BE2C (cell line): ENCODE data around the gene SLC16A10.
"Not testable (repeated sequence)": the region's sequence is repeated elsewhere in the genome, so short reads cannot be mapped to it uniquely, and the experiment has no call there.

Experiments used
- DNase-seq: peaks from one replicate; pipeline ENCODE4 v3.0.0-alpha.2; 2020
- H3K27me3 ChIP-seq: fragments of 250-450 bp; sonication (Bioruptor Pico); 2 replicates; pipeline ENCODE4 v1.5.1; 2020; ENCODE audit warnings: mild to moderate bottlenecking
- H3K36me3 ChIP-seq: fragments of 250-450 bp; sonication (Bioruptor Pico); 2 replicates; pipeline ENCODE4 v1.5.1; 2020; ENCODE audit warnings: mild to moderate bottlenecking
- H3K4me1 ChIP-seq: fragments of 250-450 bp; sonication (Bioruptor Pico); 2 replicates; pipeline ENCODE4 v1.5.1; 2020
- H3K4me3 ChIP-seq: 2 replicates; pipeline ENCODE4 v1.5.1; 2011; ENCODE audit warnings: low read depth, low read length
- H3K9me3 ChIP-seq: fragments of 250-450 bp; sonication (Bioruptor Pico); 2 replicates; pipeline ENCODE4 v1.5.1; 2020
- TF ChIP-seq, protein P1 (sequence below): IDR thresholded peaks from 2 replicates; pipeline ENCODE4 v1.5.1; 2012; ENCODE audit warnings: mild to moderate bottlenecking, low read depth, low read length

SLC16A10 gene

DNA sequence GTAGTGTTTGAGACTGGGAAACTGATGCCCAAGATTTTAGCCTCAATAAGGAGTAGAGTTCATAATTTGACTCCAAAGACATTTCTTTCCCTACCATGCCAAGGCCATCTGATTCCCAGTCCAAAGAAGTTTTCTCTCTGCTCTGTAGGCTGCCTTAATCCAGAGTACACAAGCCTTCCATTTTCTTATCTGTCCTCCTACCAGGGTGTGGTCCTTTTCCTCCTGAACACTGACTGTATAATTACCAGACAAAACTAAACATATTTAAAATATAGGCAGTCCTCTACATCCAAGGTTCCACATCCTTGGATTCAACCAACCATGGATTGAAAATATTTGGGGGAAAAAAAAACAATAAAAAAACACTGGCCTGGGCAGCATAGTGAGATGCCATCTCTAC is 108.4 kb downstream of the SLC16A10 start:
- peaks cover 11% of the 10 kb centered on the region for H3K4me1 ChIP-seq

DNA sequence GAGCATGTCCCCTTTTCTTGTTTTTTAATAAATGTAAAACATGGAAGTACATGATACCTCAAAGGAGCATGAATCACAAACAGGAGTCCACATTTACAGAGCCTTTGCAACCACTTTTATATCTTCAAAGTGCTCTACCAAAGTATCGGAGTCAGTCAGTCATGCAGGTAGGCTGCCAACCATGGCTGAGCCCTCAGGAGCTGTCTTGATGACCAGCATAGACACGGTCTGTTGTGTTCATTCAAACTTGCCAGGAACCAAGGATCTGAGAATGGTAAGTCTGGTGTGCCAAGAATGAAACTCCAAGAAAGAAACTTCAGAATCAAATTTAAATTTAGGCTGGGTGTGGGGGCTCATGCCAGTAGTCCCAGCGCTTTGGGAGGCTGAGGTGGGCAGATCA is 111.5 kb downstream of the SLC16A10 start:
- DNase-seq = no peak

More for the DNA sequence above, 108.4 kb downstream of the SLC16A10 start:
- TF ChIP-seq, protein P1, sequence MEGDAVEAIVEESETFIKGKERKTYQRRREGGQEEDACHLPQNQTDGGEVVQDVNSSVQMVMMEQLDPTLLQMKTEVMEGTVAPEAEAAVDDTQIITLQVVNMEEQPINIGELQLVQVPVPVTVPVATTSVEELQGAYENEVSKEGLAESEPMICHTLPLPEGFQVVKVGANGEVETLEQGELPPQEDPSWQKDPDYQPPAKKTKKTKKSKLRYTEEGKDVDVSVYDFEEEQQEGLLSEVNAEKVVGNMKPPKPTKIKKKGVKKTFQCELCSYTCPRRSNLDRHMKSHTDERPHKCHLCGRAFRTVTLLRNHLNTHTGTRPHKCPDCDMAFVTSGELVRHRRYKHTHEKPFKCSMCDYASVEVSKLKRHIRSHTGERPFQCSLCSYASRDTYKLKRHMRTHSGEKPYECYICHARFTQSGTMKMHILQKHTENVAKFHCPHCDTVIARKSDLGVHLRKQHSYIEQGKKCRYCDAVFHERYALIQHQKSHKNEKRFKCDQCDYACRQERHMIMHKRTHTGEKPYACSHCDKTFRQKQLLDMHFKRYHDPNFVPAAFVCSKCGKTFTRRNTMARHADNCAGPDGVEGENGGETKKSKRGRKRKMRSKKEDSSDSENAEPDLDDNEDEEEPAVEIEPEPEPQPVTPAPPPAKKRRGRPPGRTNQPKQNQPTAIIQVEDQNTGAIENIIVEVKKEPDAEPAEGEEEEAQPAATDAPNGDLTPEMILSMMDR = no peak
- H3K4me3 ChIP-seq = no peak overlapping the region
- DNase-seq = no peak
- H3K27me3 ChIP-seq = no peaks in the 10 kb centered on the region
- H3K9me3 ChIP-seq = no peaks in the 10 kb centered on the region
- H3K36me3 ChIP-seq = no peaks in the 10 kb centered on the region

DNA sequence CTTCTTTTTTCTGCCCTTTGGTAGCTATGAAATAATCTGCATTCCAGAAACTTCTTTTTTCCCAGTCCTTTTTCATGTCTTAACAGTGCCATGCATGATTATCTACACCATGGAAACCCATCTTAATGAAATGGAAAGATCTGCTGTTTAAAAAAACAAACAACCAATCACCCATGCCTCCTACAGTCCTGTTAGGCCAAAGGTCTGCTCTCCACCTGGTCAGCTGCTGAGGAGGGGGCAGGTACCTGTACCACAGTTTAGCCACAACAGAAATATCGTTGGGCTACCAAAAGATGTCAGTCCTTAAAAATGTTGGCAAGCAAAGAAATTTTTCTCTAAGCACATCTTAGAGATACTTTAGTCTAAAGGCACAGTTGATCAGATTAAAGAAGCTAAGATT is 112.6 kb downstream of the SLC16A10 start:
- Histone ChIP-seq H3K9me3 (no peaks in the 10 kb centered on the region), H3K4me3 (no peak overlapping the region), H3K27me3 (no peaks in the 10 kb centered on the region), H3K36me3 (no peaks in the 10 kb centered on the region), H3K4me1 (peaks cover 2% of the 10 kb centered on the region; the same call in 1 of the 2 replicates)
- no peak for DNase-seq
- TF ChIP-seq, protein P1 = no peak

More for the DNA sequence above, 111.5 kb downstream of the SLC16A10 start:
- Histone ChIP-seq H3K36me3 (no peaks in the 10 kb centered on the region), H3K4me3 (no peak overlapping the region), H3K4me1 (peaks cover 2% of the 10 kb centered on the region; the same call in 1 of the 2 replicates), H3K27me3 (no peaks in the 10 kb centered on the region), H3K9me3 (no peaks in the 10 kb centered on the region)
- TF ChIP-seq, protein P1 = no peak

DNA sequence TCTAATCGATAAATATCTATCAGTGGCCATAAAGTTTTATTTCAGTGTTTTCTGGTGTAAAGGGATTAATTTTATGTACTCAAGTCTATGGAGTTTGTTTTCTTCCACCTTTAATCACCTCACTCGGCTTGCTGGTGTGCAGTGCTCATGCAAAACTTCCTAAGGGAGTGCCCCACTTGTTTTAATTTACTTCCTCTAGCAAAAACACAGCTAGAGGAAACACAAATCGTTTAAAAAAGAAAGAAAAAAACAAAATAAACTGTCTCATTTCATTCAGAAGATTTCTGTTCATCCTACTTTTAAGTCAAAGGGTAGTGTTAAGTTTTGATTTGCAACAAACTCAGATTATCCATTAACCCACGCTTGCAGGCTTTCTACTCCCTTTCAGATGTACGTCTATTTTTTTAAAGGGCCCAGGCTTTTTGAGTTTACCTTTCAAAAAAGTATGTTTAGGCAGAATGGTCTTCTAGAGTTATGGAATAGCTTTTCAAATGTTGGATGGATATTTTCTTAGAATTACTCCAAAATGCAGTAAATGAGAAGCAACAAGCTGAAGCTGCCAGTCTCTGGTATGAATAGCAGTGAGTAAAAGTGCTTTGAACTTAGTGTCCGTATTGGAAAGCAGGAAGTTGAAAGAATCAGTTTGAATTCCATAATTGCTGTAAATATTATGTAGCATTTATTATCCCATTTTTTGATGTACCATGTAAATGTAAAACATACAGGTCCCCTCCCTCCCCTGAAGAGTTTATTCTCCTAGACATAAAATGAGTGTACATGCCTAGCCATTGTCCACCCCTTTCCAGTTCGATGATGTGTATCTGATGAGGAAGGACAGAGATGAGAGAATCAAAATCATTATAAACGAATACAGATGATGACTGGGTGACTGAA is 113.3 kb downstream of the SLC16A10 start:
- no peaks in the 10 kb centered on the region for H3K9me3 ChIP-seq
- no peak overlapping the region for H3K4me3 ChIP-seq
- peaks cover 2% of the 10 kb centered on the region; the same call in 1 of the 2 replicates for H3K4me1 ChIP-seq
- H3K36me3 ChIP-seq = no peaks in the 10 kb centered on the region
- no peaks in the 10 kb centered on the region for H3K27me3 ChIP-seq
- TF ChIP-seq, protein P1 = no peak
- DNase-seq = no peak

DNA sequence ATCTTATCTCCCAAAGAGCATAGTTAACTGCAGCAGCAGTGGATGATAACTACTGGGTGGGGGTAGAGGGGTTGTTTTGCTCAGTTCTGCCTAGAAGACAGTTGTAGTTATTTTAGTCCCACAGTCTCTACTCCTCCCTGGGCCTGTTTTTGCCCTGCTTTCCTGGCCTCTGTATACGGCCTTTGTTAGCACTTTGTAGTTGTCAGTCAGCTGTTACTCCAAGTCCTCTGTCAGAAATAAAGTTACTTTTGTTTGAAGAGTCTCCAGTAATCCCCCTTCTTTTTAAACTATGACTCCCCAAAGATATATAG is 113.9 kb downstream of the SLC16A10 start:
- TF ChIP-seq, protein P1 = no peak
- no peaks in the 10 kb centered on the region for H3K9me3 ChIP-seq
- no peaks in the 10 kb centered on the region for H3K27me3 ChIP-seq
- DNase-seq = no peak
- no peaks in the 10 kb centered on the region for H3K36me3 ChIP-seq
- peaks cover 2% of the 10 kb centered on the region; the same call in 1 of the 2 replicates for H3K4me1 ChIP-seq
- H3K4me3 ChIP-seq = no peak overlapping the region

DNA sequence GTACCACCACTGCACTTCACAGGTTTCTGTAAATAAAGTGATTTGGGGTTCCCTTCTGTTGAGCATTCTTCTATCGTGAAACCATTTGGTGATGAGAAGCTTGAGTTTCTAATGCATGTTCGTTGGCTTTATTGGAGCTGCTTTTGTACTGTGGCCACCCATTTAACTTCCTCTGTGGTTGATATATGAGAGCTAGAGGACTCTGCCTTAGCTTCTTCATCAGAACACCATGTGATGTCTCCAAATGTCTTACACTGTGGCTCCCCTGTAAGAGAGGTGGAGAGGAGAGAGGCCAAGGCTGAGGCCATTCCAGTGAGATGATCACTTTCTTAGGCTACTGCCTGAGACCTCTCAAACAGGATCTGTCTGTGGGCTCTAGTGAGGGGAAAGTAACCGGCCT is 114.5 kb downstream of the SLC16A10 start:
- no peak overlapping the region for H3K4me3 ChIP-seq
- peaks cover 2% of the 10 kb centered on the region; the same call in 1 of the 2 replicates for H3K4me1 ChIP-seq
- TF ChIP-seq, protein P1 = no peak
- H3K27me3 ChIP-seq = no peaks in the 10 kb centered on the region
- H3K9me3 ChIP-seq = no peaks in the 10 kb centered on the region
- no peak for DNase-seq
- H3K36me3 ChIP-seq = no peaks in the 10 kb centered on the region

DNA sequence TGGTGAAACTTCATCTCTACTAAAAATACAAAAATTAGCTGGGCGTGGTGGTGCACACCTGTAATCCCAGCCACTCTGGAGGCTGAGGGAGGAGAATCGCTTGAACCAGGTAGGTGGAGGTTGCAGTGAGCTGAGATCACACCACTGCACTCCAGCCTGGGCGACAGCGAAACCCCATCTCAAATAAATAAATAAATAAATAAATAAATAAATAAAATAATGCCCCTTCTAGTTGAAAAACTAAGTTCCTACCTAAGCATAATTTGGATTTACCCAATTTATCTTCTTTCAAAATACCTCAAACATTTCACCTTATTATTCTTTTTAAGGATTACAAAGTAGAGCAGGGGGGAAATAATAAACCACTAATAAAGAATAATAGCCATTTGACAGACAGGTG is 116.2 kb downstream of the SLC16A10 start:
- H3K36me3 ChIP-seq, H3K4me1 ChIP-seq, H3K9me3 ChIP-seq, DNase-seq, H3K4me3 ChIP-seq, H3K27me3 ChIP-seq: not testable (repeated sequence)
